Activated CD4-positive, alpha-beta T cell treated with anti-CD3 and anti-CD28 coated beads, Interleukin-2, amount 10 ng/mL, durations not matched to agents 24 days and 14 days (primary cell): Measurements from ENCODE around the gene EVI2B. TPM values are rescaled to one million over a fixed set of nuclear protein-coding genes. Genes with fewer than 3 reads are reported as not detected.
"Not testable (repeated sequence)": the region's sequence is repeated elsewhere in the genome, so short reads cannot be mapped to it uniquely, and the experiment has no call there.

Source experiments
- DNase-seq: peaks from one replicate; pipeline ENCODE4 v3.0.0; 2022
- H3K27ac Mint-ChIP-seq: one replicate; pipeline ENCODE4 v1.8.0; 2022; ENCODE audit warnings: mild to moderate bottlenecking, mixed read lengths
- H3K27me3 Mint-ChIP-seq: one replicate; pipeline ENCODE4 v1.8.0; 2022; ENCODE audit warnings: mixed read lengths
- H3K36me3 Mint-ChIP-seq: one replicate; pipeline ENCODE4 v1.8.0; 2022; ENCODE audit warnings: low read depth, mild to moderate bottlenecking, mixed read lengths
- H3K4me1 Mint-ChIP-seq: one replicate; pipeline ENCODE4 v1.8.0; 2021; ENCODE audit warnings: mixed read lengths
- H3K4me3 Mint-ChIP-seq: one replicate; pipeline ENCODE4 v1.8.0; 2022; ENCODE audit warnings: mild to moderate bottlenecking, moderate library complexity, mixed read lengths
- H3K9me3 Mint-ChIP-seq: one replicate; pipeline ENCODE4 v1.8.0; 2021; ENCODE audit warnings: mixed read lengths
- intact Hi-C: fragments of 100-400 bp; cut with micrococcal nuclease; formaldehyde crosslinking; loops from one replicate; pipeline ENCODE4 v1.15.1; 2023
- total RNA-seq: library from RNA; stranded (reverse); gene quantifications from 2 replicates; pipeline ENCODE4 v1.2.3, GENCODE V29; 2022

The EVI2B gene
- total RNA-seq, 1 donor from 2014 or later: 16.6 TPM

DNA sequence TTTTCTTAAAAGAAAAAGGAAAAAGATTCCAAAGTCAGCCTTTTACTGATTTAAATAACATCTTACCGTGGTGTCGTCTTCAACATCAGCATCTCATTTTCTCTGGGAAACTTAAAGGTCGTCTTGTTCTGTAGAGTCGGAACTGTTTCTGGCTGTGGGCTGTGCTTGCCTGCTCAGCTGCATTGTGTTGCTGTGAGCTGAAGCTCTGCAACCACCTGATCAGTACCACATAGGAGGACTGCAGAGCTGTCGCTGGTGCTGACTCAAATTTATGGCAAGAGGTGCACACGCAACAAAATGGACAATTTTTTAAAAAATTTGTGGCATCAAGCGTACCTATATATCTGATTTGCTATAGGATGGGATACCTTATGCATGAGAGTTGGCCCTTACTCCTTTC is 16.8 kb downstream of the EVI2B start, which contains the start of gene OMG:
OMG (minus strand) TSS at position 150 of the 400 bp plus-strand sequence. CDS start 908 bp downstream, outside the sequence.
- no peak for DNase-seq
- Mint-ChIP-seq H3K36me3 (peaks cover 3% of the 10 kb centered on the region), H3K9me3 (no peaks in the 10 kb centered on the region), H3K27me3 (no peaks in the 10 kb centered on the region), H3K4me1 (peaks cover 4% of the 10 kb centered on the region), H3K27ac (no peak within 1 kb of the TSS), H3K4me3 (no peak within 1 kb of the TSS)
- intact Hi-C loops: no loop called here

DNA sequence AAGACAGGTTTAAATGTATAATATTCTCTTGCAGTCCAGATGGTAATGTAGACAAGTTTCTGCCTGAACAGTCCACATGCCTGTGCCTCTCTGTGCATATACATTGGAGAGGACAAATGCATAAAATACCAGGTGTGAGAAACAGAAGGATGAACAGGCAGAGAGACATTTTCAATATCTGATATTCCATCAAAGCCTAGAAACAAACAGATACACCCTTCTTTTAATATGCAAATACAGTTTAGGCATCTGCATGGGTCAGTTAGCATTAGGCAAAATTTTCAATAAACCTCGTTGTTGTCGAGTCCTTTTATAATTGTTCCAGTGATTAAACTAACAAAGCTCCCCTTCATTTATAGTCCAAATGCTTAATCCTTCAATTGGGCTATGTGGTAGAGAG is 17.7 kb downstream of the EVI2B start:
- H3K27ac Mint-ChIP-seq: no peak overlapping the region
- no peaks in the 10 kb centered on the region for H3K27me3 Mint-ChIP-seq
- peaks cover 4% of the 10 kb centered on the region for H3K4me1 Mint-ChIP-seq
- peaks cover 7% of the 10 kb centered on the region for H3K36me3 Mint-ChIP-seq
- no peaks in the 10 kb centered on the region for H3K9me3 Mint-ChIP-seq
- intact Hi-C loops: no loop called here
- no peak overlapping the region for H3K4me3 Mint-ChIP-seq
- DNase-seq: no peak

DNA sequence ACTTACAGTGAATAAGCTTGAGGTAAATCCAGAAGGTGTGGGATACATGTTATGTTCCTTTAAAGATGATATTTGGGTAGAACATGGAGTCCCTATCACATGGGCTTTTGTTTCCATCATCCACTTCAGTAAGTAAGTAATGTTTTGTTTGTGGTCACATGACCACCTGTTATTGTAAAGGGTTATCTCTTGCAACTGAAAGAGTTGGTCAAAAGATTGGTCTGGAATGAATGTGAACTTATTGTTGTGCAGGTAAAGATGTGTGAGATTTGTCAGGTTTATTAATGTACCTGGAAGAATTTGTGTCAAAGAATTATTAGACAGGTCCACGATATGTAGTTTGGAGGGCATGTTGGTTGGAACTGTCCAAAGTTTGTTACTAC is 18.4 kb downstream of the EVI2B start:
- Mint-ChIP-seq H3K4me1 (peaks cover 4% of the 10 kb centered on the region), H3K9me3 (no peaks in the 10 kb centered on the region), H3K36me3 (peaks cover 7% of the 10 kb centered on the region), H3K27ac (no peak overlapping the region), H3K4me3 (no peak overlapping the region), H3K27me3 (no peaks in the 10 kb centered on the region)
- no peak for DNase-seq
- intact Hi-C loops: no loop called here

DNA sequence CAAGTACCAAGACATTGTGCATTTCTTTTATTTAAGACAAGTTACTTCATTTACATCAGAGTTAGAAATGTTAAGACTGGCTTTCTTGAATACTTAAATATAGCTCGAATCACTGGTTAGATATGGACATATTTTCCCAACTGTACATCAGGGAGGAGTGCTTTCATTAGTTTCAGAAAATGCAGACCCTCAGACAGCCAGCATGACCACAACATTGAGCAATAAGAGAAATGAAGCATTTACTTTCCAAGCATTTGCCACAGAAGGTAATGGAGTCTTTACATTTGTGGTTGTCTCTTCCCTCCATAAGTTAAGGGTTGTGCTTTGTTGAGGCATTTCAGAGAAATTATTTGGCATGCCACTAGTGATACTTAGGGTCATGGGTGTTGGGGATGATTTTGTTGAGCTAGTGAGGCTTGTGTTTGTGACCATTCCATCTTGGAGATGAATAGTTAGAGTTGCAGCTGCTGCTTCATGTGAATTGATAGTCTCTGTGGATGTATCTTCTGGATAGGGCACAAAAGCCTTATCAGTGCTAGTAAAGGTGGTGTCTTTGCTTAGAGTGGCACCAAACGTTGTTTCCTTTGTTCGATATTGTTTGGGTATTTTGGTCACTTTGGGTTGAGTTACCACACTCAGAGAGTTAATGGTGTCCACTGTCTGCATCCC is 18.9 kb downstream of the EVI2B start:
- intact Hi-C loops: no loop called here

DNA sequence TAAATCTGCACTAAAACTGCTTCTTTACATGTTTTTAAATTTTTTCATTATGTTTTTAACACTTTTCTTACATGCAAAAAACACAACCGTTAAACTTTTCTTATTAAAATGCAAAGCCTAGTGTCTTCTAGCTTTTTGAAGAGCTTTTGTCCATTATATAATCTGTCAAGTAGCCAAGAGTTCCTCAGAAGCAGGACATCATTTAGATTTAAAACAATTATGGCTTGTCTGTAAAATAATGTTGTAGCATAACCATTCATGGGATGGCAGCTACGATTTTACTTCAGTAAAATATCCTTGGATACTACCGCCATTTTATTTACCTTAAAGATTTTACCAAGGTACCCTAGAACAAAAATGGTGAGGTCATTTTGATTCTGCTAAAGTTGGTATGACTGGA is 19.6 kb downstream of the EVI2B start:
- no peak for DNase-seq
- Mint-ChIP-seq H3K4me3 (no peak overlapping the region), H3K27me3 (no peaks in the 10 kb centered on the region), H3K9me3 (no peaks in the 10 kb centered on the region), H3K4me1 (peaks cover 8% of the 10 kb centered on the region), H3K27ac (no peak overlapping the region), H3K36me3 (peaks cover 7% of the 10 kb centered on the region)
- intact Hi-C loops: no loop called here

More for the DNA sequence above, 18.9 kb downstream of the EVI2B start:
- Mint-ChIP-seq H3K27me3 (no peaks in the 10 kb centered on the region), H3K27ac (no peak overlapping the region), H3K4me3 (no peak overlapping the region), H3K36me3 (peaks cover 7% of the 10 kb centered on the region), H3K4me1 (peaks cover 8% of the 10 kb centered on the region), H3K9me3 (no peaks in the 10 kb centered on the region)
- DNase-seq: no peak

DNA sequence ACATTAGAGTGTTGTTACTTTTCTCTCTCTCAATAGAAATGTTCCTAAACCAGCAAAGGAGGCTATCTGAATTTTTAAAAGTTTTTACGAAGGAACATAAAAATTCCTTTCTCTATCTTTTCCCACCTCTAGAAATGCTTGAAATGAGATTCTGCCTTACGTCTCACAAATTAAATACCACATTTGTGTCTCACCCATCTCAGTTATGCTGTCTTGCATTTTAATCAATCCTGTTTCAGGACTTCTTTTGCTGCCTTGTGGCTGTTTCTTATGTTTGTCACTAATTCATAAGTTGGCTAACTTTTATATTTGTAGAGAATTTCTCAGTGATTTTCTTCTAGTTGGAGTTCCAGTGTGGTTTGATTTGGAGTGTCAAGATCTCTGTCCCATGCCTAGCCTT is 20.3 kb downstream of the EVI2B start:
- H3K27ac Mint-ChIP-seq: no peak overlapping the region
- peaks cover 7% of the 10 kb centered on the region for H3K36me3 Mint-ChIP-seq
- intact Hi-C loops: no loop called here
- H3K9me3 Mint-ChIP-seq: no peaks in the 10 kb centered on the region
- no peak overlapping the region for H3K4me3 Mint-ChIP-seq
- peaks cover 12% of the 10 kb centered on the region for H3K4me1 Mint-ChIP-seq
- DNase-seq: no peak
- no peaks in the 10 kb centered on the region for H3K27me3 Mint-ChIP-seq

DNA sequence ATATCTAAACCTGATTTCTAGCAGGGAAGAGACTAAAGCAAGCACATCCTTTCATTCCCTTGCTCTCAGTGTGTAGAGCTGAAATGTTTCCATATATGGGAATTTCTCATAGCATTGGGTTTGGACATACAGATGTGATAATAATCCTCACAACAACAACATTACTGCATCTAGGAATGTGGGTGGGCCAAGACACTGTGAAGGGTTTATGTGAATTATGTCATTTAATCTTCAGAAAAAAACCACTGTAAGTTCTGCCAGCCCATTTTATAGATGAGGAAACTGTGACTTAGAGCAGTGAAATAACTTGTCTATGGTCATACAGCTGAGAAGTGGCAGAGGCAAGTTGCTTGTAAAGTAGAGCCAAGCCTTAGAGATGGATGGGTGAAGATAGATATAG is 22.0 kb downstream of the EVI2B start:
- peaks cover 9% of the 10 kb centered on the region for H3K36me3 Mint-ChIP-seq
- peaks cover 12% of the 10 kb centered on the region for H3K4me1 Mint-ChIP-seq
- intact Hi-C loops: no loop called here
- H3K27ac Mint-ChIP-seq: no peak overlapping the region
- H3K9me3 Mint-ChIP-seq: no peaks in the 10 kb centered on the region
- H3K4me3 Mint-ChIP-seq: no peak overlapping the region
- no peaks in the 10 kb centered on the region for H3K27me3 Mint-ChIP-seq
- DNase-seq: no peak

DNA sequence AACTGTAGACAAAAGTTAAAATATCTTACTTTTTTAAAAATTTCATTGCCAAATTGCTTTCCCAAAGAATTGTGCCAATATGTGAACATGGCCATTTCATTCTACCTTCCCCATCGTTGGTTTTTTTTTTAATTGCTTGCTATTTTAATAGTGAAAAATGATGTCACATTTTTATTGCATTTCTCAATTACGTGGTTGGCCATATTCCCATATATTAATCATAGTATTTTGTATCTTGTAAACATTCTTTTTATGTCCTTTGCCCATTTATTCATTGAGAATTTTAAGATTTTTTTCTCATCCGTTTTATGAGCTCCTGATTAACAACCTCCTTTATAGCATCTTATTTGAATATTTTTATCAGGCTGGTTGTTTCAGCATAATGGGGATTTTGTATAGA is 24.1 kb downstream of the EVI2B start:
- Mint-ChIP-seq H3K9me3 (no peaks in the 10 kb centered on the region), H3K27me3 (no peaks in the 10 kb centered on the region), H3K4me3 (no peak overlapping the region), H3K36me3 (peaks cover 9% of the 10 kb centered on the region), H3K4me1 (peaks cover 10% of the 10 kb centered on the region), H3K27ac (no peak overlapping the region)
- no peak for DNase-seq
- intact Hi-C loops: no loop called here

DNA sequence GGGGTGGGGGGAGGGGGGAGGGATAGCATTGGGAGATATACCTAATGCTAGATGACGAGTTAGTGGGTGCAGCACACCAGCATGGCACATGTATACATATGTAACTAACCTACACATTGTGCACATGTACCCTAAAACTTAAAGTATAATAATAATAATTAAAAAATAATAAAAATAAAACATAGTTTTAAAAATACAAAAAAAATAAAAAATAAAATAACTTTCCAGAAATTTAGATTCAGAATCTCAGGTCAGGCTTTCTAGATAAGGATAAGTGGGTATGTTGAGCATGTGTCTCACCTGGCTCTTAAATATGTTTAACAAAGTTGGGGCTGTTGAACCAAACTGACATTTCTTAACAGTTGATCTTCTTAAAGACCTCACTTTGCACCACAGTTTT is 25.9 kb downstream of the EVI2B start:
- H3K4me1 Mint-ChIP-seq, H3K36me3 Mint-ChIP-seq, H3K27me3 Mint-ChIP-seq, H3K4me3 Mint-ChIP-seq, H3K27ac Mint-ChIP-seq, intact Hi-C loops, H3K9me3 Mint-ChIP-seq, DNase-seq: not testable (repeated sequence)

DNA sequence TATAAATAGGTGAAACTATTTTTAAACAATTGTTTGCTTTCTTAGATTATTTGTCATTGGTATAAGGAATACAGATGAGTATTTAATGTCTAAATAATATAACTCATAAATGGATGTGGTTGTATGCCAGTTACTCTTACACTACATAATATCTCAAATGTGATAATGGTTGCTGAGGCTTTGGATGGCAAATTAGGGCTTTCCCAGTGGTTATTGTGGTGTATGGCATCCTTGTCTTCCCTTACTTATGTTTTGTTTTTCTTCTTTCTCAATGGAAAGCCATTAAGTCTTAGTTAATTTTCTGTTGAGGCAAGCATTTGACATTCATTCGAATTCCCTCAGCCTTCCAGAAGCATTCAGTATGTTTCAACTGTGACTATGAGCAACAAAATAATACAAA is 27.3 kb downstream of the EVI2B start:
- Mint-ChIP-seq H3K27me3 (no peaks in the 10 kb centered on the region), H3K36me3 (peaks cover 4% of the 10 kb centered on the region), H3K4me3 (no peak overlapping the region), H3K4me1 (peaks cover 10% of the 10 kb centered on the region), H3K9me3 (no peaks in the 10 kb centered on the region), H3K27ac (no peak overlapping the region)
- intact Hi-C loops: no loop called here
- DNase-seq: no peak

DNA sequence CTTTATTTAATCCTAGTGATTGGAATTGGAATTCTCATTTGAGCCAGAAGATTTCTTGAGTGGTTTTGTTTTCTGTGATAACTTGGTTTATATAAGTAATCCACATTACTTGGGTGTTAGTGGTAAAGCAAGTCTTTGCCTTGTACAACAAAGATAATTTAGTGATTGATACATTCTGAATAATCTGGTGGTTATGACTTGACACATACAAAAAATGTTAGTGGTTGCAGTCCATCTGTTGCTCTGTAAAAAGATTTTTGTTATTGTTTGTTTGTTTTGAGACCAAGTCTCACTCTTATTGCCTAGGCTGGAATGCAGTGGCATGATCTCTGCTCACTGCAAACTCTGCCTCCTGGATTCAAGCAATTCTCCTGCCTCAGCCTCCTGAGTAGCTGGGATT is 30.0 kb downstream of the EVI2B start:
- Mint-ChIP-seq H3K4me1 (peaks cover 3% of the 10 kb centered on the region), H3K27me3 (no peaks in the 10 kb centered on the region), H3K27ac (no peak overlapping the region), H3K4me3 (no peak overlapping the region), H3K9me3 (no peaks in the 10 kb centered on the region), H3K36me3 (peaks cover 6% of the 10 kb centered on the region)
- intact Hi-C loops: no loop called here
- no peak for DNase-seq

DNA sequence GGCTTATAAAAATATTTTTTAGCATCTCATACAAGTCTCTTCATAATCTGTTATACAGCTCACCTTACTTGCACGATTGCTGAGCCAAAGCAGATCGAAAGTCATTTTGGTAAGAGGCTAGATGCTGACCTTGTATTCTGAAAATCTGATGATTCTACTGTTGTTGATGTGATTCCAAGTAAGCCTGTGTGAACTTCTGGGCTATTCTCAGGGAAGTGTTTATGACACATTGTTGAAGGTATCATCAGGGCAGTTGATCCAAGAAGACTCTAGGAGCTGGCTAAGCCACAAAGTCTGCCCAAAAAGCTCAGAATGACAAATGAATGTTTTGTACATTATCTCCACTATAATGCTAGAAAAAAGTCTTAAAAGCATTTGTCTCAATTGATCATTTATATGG is 32.8 kb downstream of the EVI2B start:
- Mint-ChIP-seq H3K27ac (no peak overlapping the region), H3K27me3 (no peaks in the 10 kb centered on the region), H3K36me3 (peaks cover 3% of the 10 kb centered on the region), H3K9me3 (no peaks in the 10 kb centered on the region), H3K4me1 (no peaks in the 10 kb centered on the region), H3K4me3 (no peak overlapping the region)
- DNase-seq: no peak
- intact Hi-C loops: no loop called here

DNA sequence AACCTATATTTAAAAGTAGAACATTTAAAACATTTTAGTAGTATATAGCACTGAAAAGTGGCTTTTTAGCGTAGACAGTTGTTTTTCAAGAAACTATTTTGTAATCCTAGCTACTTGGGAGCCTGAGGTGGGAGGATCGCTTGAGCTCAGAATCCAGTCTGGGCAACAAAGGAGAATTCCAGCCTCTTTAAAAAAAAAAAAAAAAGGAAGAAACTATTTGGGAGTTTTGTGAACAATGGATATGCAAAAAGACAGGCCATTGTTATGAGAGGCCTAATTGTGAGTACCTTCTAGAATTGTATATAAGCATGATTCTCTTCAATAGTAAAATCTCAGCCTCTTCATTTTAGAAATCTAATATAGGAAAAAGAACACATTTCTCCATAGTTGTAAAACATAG is 34.5 kb downstream of the EVI2B start:
- Mint-ChIP-seq H3K36me3 (peaks cover 3% of the 10 kb centered on the region), H3K4me3 (no peak overlapping the region), H3K9me3 (no peaks in the 10 kb centered on the region), H3K27ac (no peak overlapping the region), H3K4me1 (peaks cover 7% of the 10 kb centered on the region), H3K27me3 (no peaks in the 10 kb centered on the region)
- DNase-seq: no peak
- intact Hi-C loops: no loop called here

DNA sequence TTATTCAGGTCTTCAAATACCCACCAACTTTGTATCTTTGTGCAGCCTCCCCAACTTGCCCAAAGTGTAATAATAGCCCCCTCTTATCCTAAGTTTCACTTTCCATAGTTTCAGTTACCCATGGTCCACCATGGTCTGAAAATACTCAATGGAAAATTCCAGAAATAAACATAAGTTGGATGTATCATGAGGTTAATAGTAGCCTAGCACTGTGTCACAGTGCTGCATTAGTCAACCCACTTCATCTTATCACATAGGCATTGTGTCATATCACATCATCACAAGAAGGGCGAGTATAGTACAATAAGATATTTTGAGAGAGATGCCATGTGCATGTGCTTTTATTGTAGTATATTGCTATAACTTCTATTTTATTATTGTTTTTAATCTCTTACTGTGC is 38.7 kb downstream of the EVI2B start:
- intact Hi-C loops: no loop called here
- Mint-ChIP-seq H3K4me3 (no peak overlapping the region), H3K27ac (no peak overlapping the region), H3K36me3 (no peaks in the 10 kb centered on the region), H3K4me1 (peaks cover 8% of the 10 kb centered on the region), H3K27me3 (no peaks in the 10 kb centered on the region), H3K9me3 (no peaks in the 10 kb centered on the region)
- DNase-seq: no peak

DNA sequence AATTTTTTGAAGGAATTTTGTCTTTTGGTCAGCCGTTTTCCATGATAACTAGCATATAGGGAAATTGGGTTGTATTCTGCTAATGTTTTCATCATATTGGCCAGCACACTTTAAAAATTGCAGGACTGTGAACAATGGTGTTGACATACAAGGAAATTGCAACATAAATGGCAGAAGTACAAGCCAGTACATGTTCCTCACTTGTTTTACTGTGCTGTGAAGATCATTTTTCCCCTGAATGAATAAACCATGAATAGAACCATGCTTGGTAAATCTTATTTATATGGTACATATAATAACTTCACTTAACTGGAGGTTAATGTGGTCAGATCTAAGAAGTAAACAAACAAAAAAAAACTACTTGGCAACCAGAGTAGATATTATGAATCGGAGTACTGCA is 39.6 kb downstream of the EVI2B start:
- Mint-ChIP-seq H3K4me3 (no peak overlapping the region), H3K27me3 (no peaks in the 10 kb centered on the region), H3K4me1 (peaks cover 8% of the 10 kb centered on the region), H3K9me3 (no peaks in the 10 kb centered on the region), H3K36me3 (no peaks in the 10 kb centered on the region), H3K27ac (no peak overlapping the region)
- intact Hi-C loops: no loop called here
- DNase-seq: no peak
